Endodermal cell (in vitro differentiated cells): Measurements from ENCODE around the gene TMEM80. TPM values are rescaled to one million over a fixed set of nuclear protein-coding genes. Genes with fewer than 3 reads are reported as not detected.

Experiments
- DNase-seq: peaks from one replicate; pipeline ENCODE4 v3.0.0-alpha.2; 2017
- H3K27ac ChIP-seq: 2 replicates; pipeline ENCODE4 v1.5.1; 2013; ENCODE audit warnings: mild to moderate bottlenecking, low read depth, low read length, moderate library complexity
- H3K27me3 ChIP-seq: 2 replicates; pipeline ENCODE4 v1.6.1; 2013; ENCODE audit warnings: mild to moderate bottlenecking, low read length, moderate library complexity; ENCODE audit not compliant: insufficient read depth, control insufficient read depth, poor library complexity, severe bottlenecking
- H3K36me3 ChIP-seq: 2 replicates; pipeline ENCODE4 v1.7.0; 2013; ENCODE audit warnings: mild to moderate bottlenecking, low read length, moderate library complexity; ENCODE audit not compliant: control insufficient read depth, insufficient read depth
- H3K4me1 ChIP-seq: one replicate; pipeline ENCODE4 v1.7.0; 2013; ENCODE audit warnings: low read length; ENCODE audit not compliant: control insufficient read depth, insufficient read depth
- H3K4me3 ChIP-seq: 2 replicates; pipeline ENCODE4 v1.5.1; 2013; ENCODE audit warnings: mild to moderate bottlenecking, low read length, moderate library complexity
- H3K9ac ChIP-seq: 2 replicates; pipeline ENCODE4 v1.6.1; 2013; ENCODE audit warnings: mild to moderate bottlenecking, low read length, moderate library complexity; ENCODE audit not compliant: poor library complexity, severe bottlenecking; ENCODE audit errors: extremely low read depth
- H3K9me3 ChIP-seq: 2 replicates; pipeline ENCODE4 v1.6.1; 2013; ENCODE audit warnings: mild to moderate bottlenecking, low read length, moderate library complexity; ENCODE audit not compliant: control insufficient read depth
- H3K27ac Mint-ChIP-seq: 2 replicates; pipeline ENCODE4 v1.8.0; 2020; ENCODE audit warnings: mixed read lengths
- H3K27me3 Mint-ChIP-seq: 2 replicates; pipeline ENCODE4 v1.8.0; 2021; ENCODE audit warnings: mild to moderate bottlenecking, mixed read lengths; ENCODE audit not compliant: insufficient read depth
- H3K36me3 Mint-ChIP-seq: 2 replicates; pipeline ENCODE4 v1.8.0; 2020; ENCODE audit warnings: low read depth, mixed read lengths
- H3K4me1 Mint-ChIP-seq: 2 replicates; pipeline ENCODE4 v1.8.0; 2020; ENCODE audit warnings: mixed read lengths
- H3K4me3 Mint-ChIP-seq: 2 replicates; pipeline ENCODE4 v1.8.0; 2020; ENCODE audit warnings: mild to moderate bottlenecking, moderate library complexity, mixed read lengths
- H3K9me3 Mint-ChIP-seq: 2 replicates; pipeline ENCODE4 v1.8.0; 2020; ENCODE audit warnings: mild to moderate bottlenecking, mixed read lengths
- WGBS, 2 experiments: methylation state at CpG; one replicate each; pipeline versions ENCODE4 v1.1.5 to v1.1.7; 2013; ENCODE audit warnings: missing lambda C conversion rate in 2 of 2, mixed read lengths in 1 of 2; ENCODE audit not compliant: insufficient coverage in 1 of 2, insufficient read length in 1 of 2; 5-methylcytosine and 5-hydroxymethylcytosine counted together
- total RNA-seq, 2 donors: library from RNA; stranded (reverse); fragmentation: NEBNext Ultra II Directional in 1 of 2; extraction: Animal tissue kit (Norgen Biotek cat#: 25700) in 1 of 2; gene quantifications; 2 replicates in 1 of 2; 3 replicates in 1 of 2; pipeline ENCODE4 v1.2.1, GENCODE V29; 2021
- TF ChIP-seq, protein P1 (sequence below): fragments of 200-600 bp; sonication (generic); conservative IDR thresholded peaks from 2 replicates; pipeline ENCODE4 v1.5.0; 2021; ENCODE audit warnings: antibody characterized with exemption, mild to moderate bottlenecking

Gene TMEM80
- total RNA-seq, 2 donors from 2014 or later: 13.2 to 19.1 TPM

DNA sequence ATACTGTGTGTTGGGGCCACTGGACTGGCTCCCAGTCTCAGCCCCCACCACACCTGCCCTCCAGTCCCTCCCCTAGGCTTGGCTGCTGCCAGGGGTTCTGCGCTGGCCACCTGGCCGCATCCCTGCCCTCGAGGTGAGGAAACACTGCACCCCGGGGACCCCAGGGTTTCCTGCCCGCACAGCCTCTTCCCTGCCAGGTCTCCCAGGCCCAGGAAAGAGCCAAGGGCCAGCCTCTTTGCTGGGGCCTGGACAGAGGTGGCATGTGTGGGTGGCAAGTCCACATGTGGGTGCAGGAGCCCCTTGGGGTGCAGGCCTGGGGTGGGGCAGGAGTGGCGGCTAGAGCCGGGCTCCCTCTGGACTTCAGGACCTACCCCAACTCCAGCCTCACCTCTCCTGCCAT, 12.9 kb downstream of the TMEM80 start:
- 92 to 100% methylated on average over 5 of the region's 7 CpGs for WGBS, 2 experiments
- Histone ChIP-seq H3K9ac (no peak overlapping the region), H3K9me3 (no peaks in the 10 kb centered on the region), H3K36me3 (no peaks in the 10 kb centered on the region), H3K4me3 (no peak overlapping the region), H3K27me3 (no peaks in the 10 kb centered on the region), H3K4me1 (peaks cover 5% of the 10 kb centered on the region), H3K27ac (no peak overlapping the region)
- TF ChIP-seq, protein P1, sequence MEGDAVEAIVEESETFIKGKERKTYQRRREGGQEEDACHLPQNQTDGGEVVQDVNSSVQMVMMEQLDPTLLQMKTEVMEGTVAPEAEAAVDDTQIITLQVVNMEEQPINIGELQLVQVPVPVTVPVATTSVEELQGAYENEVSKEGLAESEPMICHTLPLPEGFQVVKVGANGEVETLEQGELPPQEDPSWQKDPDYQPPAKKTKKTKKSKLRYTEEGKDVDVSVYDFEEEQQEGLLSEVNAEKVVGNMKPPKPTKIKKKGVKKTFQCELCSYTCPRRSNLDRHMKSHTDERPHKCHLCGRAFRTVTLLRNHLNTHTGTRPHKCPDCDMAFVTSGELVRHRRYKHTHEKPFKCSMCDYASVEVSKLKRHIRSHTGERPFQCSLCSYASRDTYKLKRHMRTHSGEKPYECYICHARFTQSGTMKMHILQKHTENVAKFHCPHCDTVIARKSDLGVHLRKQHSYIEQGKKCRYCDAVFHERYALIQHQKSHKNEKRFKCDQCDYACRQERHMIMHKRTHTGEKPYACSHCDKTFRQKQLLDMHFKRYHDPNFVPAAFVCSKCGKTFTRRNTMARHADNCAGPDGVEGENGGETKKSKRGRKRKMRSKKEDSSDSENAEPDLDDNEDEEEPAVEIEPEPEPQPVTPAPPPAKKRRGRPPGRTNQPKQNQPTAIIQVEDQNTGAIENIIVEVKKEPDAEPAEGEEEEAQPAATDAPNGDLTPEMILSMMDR: no peak
- Mint-ChIP-seq H3K27ac (no peak overlapping the region), H3K36me3 (no peaks in the 10 kb centered on the region), H3K9me3 (no peaks in the 10 kb centered on the region), H3K4me1 (no peaks in the 10 kb centered on the region), H3K4me3 (no peak overlapping the region), H3K27me3 (no peaks in the 10 kb centered on the region)
- DNase-seq: no peak

DNA sequence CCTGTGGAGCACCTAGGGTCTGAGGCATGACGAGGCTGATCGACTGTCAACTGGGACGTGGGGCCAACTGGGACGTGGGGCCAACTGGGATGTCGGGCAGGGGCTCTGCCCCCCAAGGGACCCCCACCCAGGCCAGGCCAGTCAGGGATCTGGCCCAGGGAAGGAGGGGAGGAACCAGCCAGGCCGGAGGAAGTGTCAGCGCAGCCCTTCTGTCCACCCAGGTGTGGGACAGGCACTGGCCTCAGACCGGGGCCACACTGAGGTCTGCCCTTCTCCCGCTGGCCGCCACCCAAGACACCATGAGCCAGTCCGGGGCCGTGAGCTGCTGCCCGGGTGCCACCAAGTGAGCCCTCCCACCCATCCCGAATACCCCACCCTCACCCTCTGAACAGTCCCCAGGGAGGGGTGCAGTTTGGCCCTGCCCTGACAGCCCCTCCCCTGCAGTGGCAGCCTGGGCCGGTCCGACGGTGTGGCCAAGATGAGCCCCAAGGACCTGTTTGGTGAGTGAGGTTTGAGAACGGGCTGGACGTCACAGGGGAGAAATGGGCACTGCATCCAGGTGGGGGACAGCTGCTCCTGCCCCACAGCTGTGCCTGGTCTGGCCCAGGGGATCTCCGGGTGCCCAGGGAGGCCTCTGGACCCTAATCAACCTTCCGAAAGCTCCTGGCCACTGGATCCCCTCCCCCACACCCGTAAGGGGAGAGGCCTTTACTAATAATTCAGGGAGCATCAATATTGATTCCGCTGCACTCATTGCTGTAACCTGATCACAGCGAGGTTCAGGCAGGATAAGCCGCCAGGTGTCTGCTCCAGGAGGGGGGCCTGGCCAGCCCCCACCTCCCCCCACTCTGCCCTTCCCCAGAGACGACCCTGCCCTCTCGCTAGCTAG, 13.7 kb downstream of the TMEM80 start:
- DNase-seq: no peak
- TF ChIP-seq, protein P1: no peak
- Mint-ChIP-seq H3K27me3 (no peaks in the 10 kb centered on the region), H3K36me3 (no peaks in the 10 kb centered on the region), H3K27ac (no peak overlapping the region), H3K9me3 (no peaks in the 10 kb centered on the region), H3K4me3 (no peak overlapping the region), H3K4me1 (no peaks in the 10 kb centered on the region)
- Histone ChIP-seq H3K9ac (no peak overlapping the region), H3K4me1 (peaks cover 5% of the 10 kb centered on the region), H3K4me3 (no peak overlapping the region), H3K27me3 (no peaks in the 10 kb centered on the region), H3K36me3 (no peaks in the 10 kb centered on the region), H3K9me3 (no peaks in the 10 kb centered on the region), H3K27ac (no peak overlapping the region)
- WGBS, 2 experiments: 89 to 91% methylated on average over 19 to 27 of the region's 27 CpGs

DNA sequence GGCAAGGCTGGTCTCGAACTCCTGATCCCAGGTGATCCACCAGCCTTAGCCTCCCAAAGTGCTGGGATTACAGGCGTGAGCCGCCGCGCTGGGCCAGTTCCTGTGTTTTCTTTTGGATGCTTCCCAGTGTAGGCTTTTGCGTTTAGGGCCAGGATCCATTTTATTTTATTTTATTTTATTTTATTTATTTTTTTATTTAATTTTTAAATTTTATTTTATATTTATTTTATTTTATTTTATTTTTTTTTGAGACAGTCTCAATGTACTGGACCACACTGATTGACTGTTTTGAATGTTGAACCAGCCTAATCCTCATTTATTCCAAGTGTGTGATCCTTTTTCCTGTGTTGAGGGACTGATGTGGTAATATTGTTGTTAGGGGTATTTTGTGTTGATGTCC, 18.8 kb downstream of the TMEM80 start:
- no peaks in the 10 kb centered on the region for H3K9me3 ChIP-seq
- no peak overlapping the region for H3K9ac ChIP-seq
- no peaks in the 10 kb centered on the region for H3K4me1 ChIP-seq
- H3K4me3 Mint-ChIP-seq: no peak overlapping the region
- H3K27ac Mint-ChIP-seq: no peak overlapping the region
- 98 to 100% methylated on average over 2 to 5 of the region's 6 CpGs for WGBS, 2 experiments
- TF ChIP-seq, protein P1: no peak
- no peaks in the 10 kb centered on the region for H3K4me1 Mint-ChIP-seq
- no peak for DNase-seq
- peaks cover 3% of the 10 kb centered on the region for H3K27me3 ChIP-seq
- peaks cover 3% of the 10 kb centered on the region for H3K36me3 Mint-ChIP-seq
- H3K36me3 ChIP-seq: no peaks in the 10 kb centered on the region
- H3K27ac ChIP-seq: no peak overlapping the region
- H3K4me3 ChIP-seq: no peak overlapping the region
- peaks cover 9% of the 10 kb centered on the region for H3K27me3 Mint-ChIP-seq
- H3K9me3 Mint-ChIP-seq: peaks cover 11% of the 10 kb centered on the region
